IPS-NIHi11 (cell line): ENCODE measurements around the gene CABLES1.
A peak's percentile ranks its signal among the peaks of the same experiment; 100 is the strongest.

Experiments
- DNase-seq: peaks from one replicate; pipeline ENCODE4 v3.0.0; 2012; ENCODE audit warnings: mixed read lengths, low spot score

The CABLES1 gene

GRCh38 chr18:23243816-23244215, 108.5 kb downstream of the CABLES1 start:
- DNase-seq: no peak

- DNase-seq: no peak
These were observed 109.1 kb downstream of the CABLES1 start for GRCh38 chr18:23244401-23244800.

GRCh38 chr18:23245461-23245860, 110.2 kb downstream of the CABLES1 start:
- no peak for DNase-seq

- DNase-seq: no peak
These were observed 112.0 kb downstream of the CABLES1 start for GRCh38 chr18:23247331-23247730.

GRCh38 chr18:23247896-23248295, 112.6 kb downstream of the CABLES1 start:
- DNase-seq: no peak

GRCh38 chr18:23248826-23249225, 113.5 kb downstream of the CABLES1 start:
- no peak for DNase-seq

- DNase-seq: no peak
These were observed 114.1 kb downstream of the CABLES1 start for GRCh38 chr18:23249348-23249747.

- no peak for DNase-seq
These were observed 115.8 kb downstream of the CABLES1 start for GRCh38 chr18:23250893-23251656.

GRCh38 chr18:23253630-23254029, 118.3 kb downstream of the CABLES1 start:
- DNase-seq: no peak

- DNase-seq: no peak
These were observed 121.9 kb downstream of the CABLES1 start for GRCh38 chr18:23257137-23257536.

- no peak for DNase-seq
These were observed 122.6 kb downstream of the CABLES1 start for GRCh38 chr18:23257686-23258565.

- no peak for DNase-seq
These were observed 123.5 kb downstream of the CABLES1 start for GRCh38 chr18:23258566-23259469.

- DNase-seq: peak; percentile 81
These were observed 124.7 kb downstream of the CABLES1 start for GRCh38 chr18:23259701-23260681.

GRCh38 chr18:23260926-23261590, 125.8 kb downstream of the CABLES1 start:
- DNase-seq: no peak

- no peak for DNase-seq
These were observed 128.4 kb downstream of the CABLES1 start for GRCh38 chr18:23263551-23264235.

GRCh38 chr18:23265682-23266399, 130.6 kb downstream of the CABLES1 start:
- no peak for DNase-seq

GRCh38 chr18:23266717-23267446, 131.6 kb downstream of the CABLES1 start:
- no peak for DNase-seq

GRCh38 chr18:23267447-23267776, 132.1 kb downstream of the CABLES1 start:
- DNase-seq: no peak
